ENCODE data around the gene IL3. TPM values are rescaled to one million over a fixed set of nuclear protein-coding genes. Genes with fewer than 3 reads are reported as not detected.
A peak's percentile ranks its signal among the peaks of the same experiment; 100 is the strongest.

The IL3 gene
- total RNA-seq, 6 experiments from 2014 or later = not detected

GRCh38 chr5:132087176-132087575, 26.7 kb downstream of the IL3 start:
- TF ChIP-seq CTCF (IDR thresholded peaks at IDR 0.05) = no peak
- no peaks in the 10 kb centered on the region for H3K36me3 Mint-ChIP-seq (ENCODE audit: low read depth)
- H3K4me1 Mint-ChIP-seq (ENCODE audit: low read depth) = peaks cover 53% of the 10 kb centered on the region
- H3K27ac Mint-ChIP-seq = peak overlapping the region; percentile 86; the same call in 1 of the 2 replicates
- H3K4me3 Mint-ChIP-seq = no peak overlapping the region
- DNase-seq = no peak
- H3K9me3 Mint-ChIP-seq = no peaks in the 10 kb centered on the region
- peaks cover 2% of the 10 kb centered on the region; the same call in 1 of the 2 replicates for H3K27me3 Mint-ChIP-seq (ENCODE audit: insufficient read depth)

DNA sequence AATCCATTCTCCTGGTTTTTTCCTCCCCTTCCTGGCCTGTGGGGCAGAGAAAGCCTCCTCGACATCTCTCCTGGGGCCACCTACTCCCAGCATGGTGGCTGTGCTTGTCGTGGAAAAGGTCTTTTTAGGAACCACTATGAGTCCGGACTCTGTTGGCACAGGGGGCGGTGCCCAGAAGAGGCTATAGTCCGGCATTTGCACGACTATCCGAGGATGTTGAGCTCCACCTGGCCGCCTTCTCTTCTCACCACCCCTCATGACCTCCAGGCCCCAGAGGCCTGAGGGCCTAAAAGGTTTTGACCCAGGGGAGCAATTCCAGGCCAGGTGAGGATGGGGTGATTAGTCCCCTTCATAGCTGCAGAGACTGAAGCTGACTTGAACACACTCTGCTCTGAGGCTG, 27.2 kb downstream of the IL3 start:
- H3K4me3 Mint-ChIP-seq = no peak overlapping the region
- H3K9me3 Mint-ChIP-seq = no peaks in the 10 kb centered on the region
- no peak overlapping the region for H3K27ac Mint-ChIP-seq
- no peak for DNase-seq
- peaks cover 2% of the 10 kb centered on the region; the same call in 1 of the 2 replicates for H3K27me3 Mint-ChIP-seq (ENCODE audit: insufficient read depth)
- peaks cover 53% of the 10 kb centered on the region for H3K4me1 Mint-ChIP-seq (ENCODE audit: low read depth)
- no peak for TF ChIP-seq CTCF (IDR thresholded peaks at IDR 0.05)
- H3K36me3 Mint-ChIP-seq (ENCODE audit: low read depth) = no peaks in the 10 kb centered on the region

DNA sequence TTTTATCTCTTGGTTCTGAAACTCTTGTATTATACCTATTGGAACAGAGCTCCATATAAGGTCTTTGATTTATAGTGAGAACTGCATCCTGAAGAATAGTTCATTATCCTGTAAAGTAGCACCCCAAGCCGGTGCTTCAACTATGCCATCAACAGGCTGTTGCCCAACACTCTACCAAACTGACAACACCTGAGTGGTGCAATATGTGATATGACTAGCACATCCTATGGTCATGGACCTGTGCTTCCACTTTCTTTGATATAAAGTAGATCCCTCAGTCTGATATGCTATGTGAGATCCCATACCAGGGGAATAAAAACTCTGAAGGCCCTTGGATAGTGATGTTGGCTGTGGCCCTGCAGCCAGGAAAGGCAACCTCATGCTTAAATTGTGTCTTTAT, 28.9 kb downstream of the IL3 start:
- H3K4me3 Mint-ChIP-seq = no peak overlapping the region
- H3K9me3 Mint-ChIP-seq = no peaks in the 10 kb centered on the region
- H3K4me1 Mint-ChIP-seq (ENCODE audit: low read depth) = peaks cover 62% of the 10 kb centered on the region
- no peak for TF ChIP-seq CTCF (IDR thresholded peaks at IDR 0.05)
- no peak overlapping the region for H3K27ac Mint-ChIP-seq
- DNase-seq = no peak
- H3K36me3 Mint-ChIP-seq (ENCODE audit: low read depth) = no peaks in the 10 kb centered on the region
- H3K27me3 Mint-ChIP-seq (ENCODE audit: insufficient read depth) = peaks cover 2% of the 10 kb centered on the region; the same call in 1 of the 2 replicates

DNA sequence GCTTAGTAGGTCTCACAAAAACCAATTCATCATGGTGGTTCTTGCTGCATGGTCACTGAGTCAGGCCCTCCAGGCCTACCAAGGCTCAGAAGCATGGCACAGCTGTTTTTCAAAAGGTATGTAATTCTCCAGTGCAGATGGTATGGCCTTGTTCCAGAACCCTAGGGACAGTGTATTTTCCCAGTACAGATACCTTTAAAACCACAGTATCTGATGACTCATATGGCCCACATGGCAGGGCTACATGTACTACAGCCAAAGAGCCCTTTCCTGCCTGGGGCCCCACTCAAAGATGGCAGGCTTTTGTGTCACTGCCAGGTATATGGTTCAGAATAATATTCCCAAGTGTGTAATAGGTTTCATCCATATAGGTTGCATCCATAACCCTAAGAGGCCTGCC, 29.7 kb downstream of the IL3 start:
- Mint-ChIP-seq H3K4me1 (ENCODE audit: low read depth) (peaks cover 65% of the 10 kb centered on the region), H3K27me3 (ENCODE audit: insufficient read depth) (peaks cover 2% of the 10 kb centered on the region; the same call in 1 of the 2 replicates), H3K27ac (no peak overlapping the region), H3K9me3 (no peaks in the 10 kb centered on the region), H3K4me3 (no peak overlapping the region), H3K36me3 (ENCODE audit: low read depth) (no peaks in the 10 kb centered on the region)
- DNase-seq = peak; percentile 87
- no peak for TF ChIP-seq CTCF (IDR thresholded peaks at IDR 0.05)

GRCh38 chr5:132093271-132093670, 32.8 kb downstream of the IL3 start:
- peak overlapping the region; percentile 98 for H3K27ac Mint-ChIP-seq
- no peak overlapping the region for H3K4me3 Mint-ChIP-seq
- no peak for TF ChIP-seq CTCF (IDR thresholded peaks at IDR 0.05)
- DNase-seq = no peak
- peaks cover 2% of the 10 kb centered on the region; the same call in 1 of the 2 replicates for H3K27me3 Mint-ChIP-seq (ENCODE audit: insufficient read depth)
- H3K4me1 Mint-ChIP-seq (ENCODE audit: low read depth) = peaks cover 74% of the 10 kb centered on the region
- no peaks in the 10 kb centered on the region for H3K9me3 Mint-ChIP-seq
- no peaks in the 10 kb centered on the region for H3K36me3 Mint-ChIP-seq (ENCODE audit: low read depth)

Data from HFFc6 (cell line).